GM21515 (cell line): ENCODE measurements around the gene C16orf74.

ENCODE experiments used
- ATAC-seq: cut with Tn5 transposase; IDR thresholded peaks from one replicate; pipeline ENCODE4 v1.9.1; 2021; ENCODE audit not compliant: unreplicated experiment

Gene C16orf74

DNA sequence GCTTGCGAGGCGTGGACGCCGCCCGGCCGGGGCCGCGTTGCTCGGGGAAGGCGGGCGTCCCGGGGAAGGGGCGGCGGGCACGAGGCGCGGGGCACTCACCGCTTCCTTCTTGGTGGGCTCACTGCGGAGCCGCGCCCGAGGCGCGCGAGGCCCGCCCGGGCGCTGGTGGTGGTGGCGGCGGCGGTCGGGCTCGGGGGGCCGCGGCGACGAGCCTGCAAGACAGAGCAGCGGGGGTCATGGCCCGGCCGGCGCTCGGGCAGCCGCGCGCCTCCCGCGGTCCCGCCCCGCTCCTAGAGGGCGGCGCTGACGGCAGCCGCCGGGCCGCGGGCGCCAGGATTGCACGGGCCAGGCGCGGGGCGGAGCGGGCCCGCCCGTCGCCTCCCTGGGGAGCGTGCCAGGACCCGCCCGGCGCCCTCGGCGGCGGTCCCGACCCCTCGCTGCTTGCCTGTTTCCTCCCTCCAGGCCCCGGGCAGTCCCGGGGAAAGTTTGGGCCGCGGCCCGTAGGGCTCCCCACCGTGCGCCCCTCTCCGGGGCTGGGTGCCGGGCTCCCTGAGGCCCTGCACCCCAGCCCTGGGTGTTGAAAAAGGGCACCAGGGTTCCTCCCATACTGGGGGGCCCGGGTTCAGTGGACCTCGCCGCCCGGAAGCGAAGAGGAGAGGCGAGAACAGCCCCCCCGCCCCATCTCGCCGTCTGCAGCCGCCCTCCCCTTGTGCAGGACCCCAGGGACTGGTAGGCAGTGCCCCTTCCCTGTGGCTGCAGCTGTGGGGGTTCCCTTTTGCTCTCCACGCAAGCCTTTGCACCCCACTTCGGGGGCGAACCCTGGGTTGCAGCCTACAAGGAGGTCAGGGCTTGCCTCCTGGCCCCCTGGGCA is at the start of gene C16orf74:
Gene C16orf74, minus strand, starts transcription at position 270 of the 871 bp plus-strand sequence. CDS start 15,879 bp downstream, outside the sequence.
- ATAC-seq, result no peak

DNA sequence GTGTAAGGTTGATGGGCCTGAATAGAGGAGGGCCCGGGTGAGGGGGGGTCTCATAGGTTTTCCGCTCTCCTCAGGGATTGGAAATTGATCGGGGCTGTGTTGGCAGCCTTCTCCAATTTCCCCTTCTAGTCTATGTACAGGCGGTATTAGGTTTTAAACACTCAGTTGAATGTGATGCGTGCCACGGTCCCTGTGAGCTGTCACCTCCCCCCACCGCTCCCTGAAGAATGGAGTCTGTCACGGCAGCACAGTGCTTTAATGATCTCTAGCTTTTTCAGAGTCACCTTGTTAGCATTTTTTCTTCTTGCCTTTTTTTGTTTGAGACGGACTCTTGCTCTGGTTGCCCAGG is 49.4 kb upstream of the C16orf74 start:
- no peak for ATAC-seq

DNA sequence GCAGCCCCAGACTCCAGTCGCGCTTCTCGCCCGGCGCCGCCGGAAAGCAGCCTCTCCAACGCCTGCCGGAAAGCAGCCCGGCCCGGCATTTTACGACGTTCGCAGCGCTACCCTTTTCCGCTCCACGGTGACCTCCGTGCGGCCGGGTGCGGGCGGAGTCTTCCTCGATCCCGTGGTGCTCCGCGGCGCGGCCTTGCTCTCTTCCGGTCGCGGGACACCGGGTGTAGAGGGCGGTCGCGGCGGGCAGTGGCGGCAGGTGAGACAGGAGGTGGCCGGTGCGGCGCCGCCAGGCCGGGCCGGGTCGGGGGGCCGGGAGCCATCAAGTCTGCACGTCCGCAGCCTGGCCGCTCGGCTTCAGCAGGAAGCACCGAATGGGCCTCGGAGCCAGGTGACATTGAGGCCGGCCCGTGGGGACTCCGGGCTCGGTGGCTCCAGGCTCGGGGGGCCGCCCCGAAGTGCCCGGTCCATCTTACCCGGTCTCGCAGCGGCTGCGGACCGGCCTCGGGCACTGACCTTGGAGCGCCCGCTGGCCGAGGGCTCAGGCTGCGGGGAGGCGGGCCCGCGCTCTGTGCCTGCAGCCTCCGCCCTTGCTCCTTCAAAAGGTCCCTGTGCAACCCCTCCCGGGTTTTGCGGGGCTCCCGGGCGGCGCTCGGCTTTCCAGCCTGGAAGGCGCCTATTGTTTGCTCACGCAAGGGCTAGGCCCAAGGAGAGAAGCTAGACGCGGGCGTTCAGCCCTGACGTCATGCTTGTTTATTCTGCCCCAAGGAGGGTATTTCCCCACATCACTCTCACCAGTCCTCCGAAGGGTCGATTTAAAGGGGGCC is 48.8 kb upstream of the C16orf74 start, which contains the start of the genes COX4I1 and EMC8:
Gene COX4I1, plus strand, starts transcription at position 199 of the 824 bp plus-strand sequence. CDS start 1,511 bp downstream, outside the sequence.
Gene EMC8, minus strand, starts transcription at position 48 of the 824 bp plus-strand sequence. CDS start 249 bp downstream, outside the sequence.
- ATAC-seq, result peak; percentile 72

- ATAC-seq, result peak; percentile 14
Measured at GRCh38 chr16:85798901-85799496, 48.1 kb upstream of the C16orf74 start.

- ATAC-seq, result no peak
Measured at GRCh38 chr16:85798283-85798776, 47.4 kb upstream of the C16orf74 start.

DNA sequence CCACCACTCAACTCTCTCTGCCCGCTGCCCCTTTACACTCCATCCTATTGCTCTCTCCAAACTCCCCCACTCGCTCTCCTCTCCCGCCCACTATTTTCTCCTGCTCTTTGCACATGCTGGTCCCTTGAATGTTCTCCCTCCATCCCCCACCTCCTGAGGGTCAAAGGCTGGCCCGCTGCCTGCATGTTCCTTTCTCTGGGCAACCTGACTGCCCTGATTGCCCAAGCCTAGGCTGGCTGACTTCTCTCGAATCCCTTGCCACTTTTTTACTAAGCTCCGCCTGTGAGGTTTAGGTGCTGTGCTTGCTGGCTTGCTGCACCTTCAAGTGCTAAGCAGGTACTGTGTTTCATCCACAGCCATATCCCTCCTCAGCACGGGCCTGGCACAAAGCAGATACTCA is 45.7 kb upstream of the C16orf74 start:
- no peak for ATAC-seq

DNA sequence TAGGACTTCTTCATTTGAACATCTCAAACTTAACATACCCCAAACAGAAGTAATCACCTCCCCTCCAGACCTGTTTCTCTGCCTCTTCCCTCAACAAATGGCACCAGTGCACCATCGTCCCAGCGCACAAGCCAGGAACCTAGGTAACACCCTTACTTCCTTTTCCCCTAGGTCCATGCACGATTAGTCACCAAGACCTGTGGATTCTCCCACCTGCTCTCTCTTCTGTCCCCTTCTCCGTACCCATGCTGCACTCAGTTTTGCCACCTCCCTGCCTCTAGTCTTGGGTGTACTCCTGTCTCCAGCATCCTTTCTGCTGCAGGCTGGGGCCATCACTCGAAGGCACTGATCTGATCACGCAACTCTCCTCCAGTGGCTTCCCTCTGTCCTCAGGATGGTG is 45.3 kb upstream of the C16orf74 start:
- ATAC-seq, result no peak

DNA sequence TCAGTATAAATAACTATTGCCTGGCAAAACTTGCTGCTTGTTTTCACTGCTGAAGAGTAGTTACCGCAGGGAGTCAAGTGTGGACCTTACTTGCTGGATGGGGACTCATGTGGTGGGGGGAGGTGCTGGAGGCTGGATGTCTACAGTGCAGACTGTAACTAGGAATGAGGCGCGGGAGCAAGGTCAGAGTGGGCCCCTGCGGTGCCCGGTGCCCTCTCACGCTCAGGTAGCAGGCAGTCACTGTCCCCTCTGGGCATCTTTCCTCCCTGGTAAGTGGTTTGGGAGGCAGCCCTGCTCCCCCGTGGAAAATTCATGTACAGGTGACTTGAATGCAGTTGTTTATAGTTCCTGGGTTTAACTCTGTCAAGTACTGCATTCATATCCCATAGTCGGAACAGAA is 43.8 kb upstream of the C16orf74 start:
- no peak for ATAC-seq

GRCh38 chr16:85793662-85794298 is 42.9 kb upstream of the C16orf74 start:
- no peak for ATAC-seq

GRCh38 chr16:85789773-85790172 is 38.9 kb upstream of the C16orf74 start:
- no peak for ATAC-seq

GRCh38 chr16:85788819-85789218 is 37.9 kb upstream of the C16orf74 start:
- no peak for ATAC-seq

- no peak for ATAC-seq
Measured at GRCh38 chr16:85785927-85786326, 35.0 kb upstream of the C16orf74 start.

DNA sequence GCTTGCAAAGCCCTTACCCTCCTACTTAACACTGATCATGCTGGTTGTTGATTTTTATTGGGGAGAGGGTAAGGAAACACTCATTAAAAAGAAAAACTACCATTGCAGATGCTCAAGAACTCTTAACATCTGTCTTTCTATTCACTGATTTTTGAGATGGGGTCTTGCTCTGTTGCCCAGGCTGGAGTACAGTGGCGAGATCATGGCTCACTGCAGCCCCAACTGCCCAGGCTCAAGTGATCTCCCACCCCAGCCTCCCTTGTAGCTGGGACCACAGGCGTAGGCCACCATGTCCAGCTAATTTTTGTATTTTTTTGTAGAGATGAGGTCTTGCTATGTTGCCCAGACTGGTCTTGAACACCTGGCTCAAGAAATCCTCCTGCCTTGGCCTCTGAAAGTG is 33.9 kb upstream of the C16orf74 start:
- no peak for ATAC-seq

- ATAC-seq, result no peak
Measured at GRCh38 chr16:85783441-85783840, 32.5 kb upstream of the C16orf74 start.

DNA sequence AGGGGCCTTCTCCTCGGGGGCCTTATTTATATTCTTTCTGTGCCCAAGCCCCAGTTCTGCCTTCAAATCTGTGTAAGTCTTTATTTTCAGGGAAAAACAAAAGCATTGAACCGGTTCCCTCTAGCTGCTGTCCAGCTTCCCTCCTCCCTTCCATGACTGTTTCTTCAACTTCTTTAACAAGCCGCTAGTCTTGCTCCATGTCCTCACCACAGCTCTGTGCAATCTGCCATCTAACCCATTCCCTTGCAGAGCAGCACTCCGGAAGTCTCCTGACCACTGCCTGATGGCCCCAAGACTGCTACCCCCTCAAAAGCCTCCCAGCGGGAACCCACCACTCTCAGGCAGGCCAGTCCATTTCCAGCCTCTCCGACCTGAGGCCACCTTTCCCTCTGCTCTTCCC is 31.6 kb upstream of the C16orf74 start:
- no peak for ATAC-seq

DNA sequence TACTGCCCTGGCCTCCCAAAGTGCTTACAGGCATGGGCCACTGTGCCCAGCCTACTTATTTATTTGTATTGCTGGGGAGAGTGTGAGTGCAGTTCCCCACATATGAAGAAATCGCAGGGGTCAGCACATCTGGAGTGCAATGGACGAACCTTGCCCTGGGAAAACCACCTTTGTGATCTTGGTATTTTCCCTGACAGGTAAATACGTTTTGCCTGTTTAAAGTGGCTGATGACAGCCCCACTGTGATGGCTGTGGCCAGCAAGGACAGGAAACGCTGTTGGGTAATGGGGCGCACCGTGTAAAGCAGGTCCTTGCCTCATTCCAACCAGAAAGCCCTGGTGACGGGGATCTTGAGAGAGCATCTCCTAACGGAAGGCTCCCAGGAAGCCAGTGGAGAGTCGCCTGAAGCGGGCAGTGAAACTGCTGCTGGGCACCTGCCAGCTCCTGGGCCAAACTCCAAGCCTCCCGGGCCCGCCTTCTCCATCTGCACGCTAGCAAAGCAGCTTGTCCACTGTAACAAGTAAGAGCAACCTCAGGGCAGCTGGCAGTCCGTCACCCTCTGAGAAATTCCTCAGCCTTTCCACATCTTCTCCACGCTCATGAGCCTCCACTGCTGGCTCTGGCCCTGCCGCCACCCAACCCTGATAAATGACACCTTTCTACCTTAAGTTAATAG is 30.9 kb upstream of the C16orf74 start:
- no peak for ATAC-seq

GRCh38 chr16:85781156-85781555 is 30.3 kb upstream of the C16orf74 start:
- no peak for ATAC-seq

- no peak for ATAC-seq
Measured at GRCh38 chr16:85780281-85780680, 29.4 kb upstream of the C16orf74 start.

- no peak for ATAC-seq
Measured at GRCh38 chr16:85778873-85779272, 28.0 kb upstream of the C16orf74 start.
